Panc1 (cell line): ENCODE measurements around the gene E2F6. TPM values are rescaled to one million over a fixed set of nuclear protein-coding genes. Genes with fewer than 3 reads are reported as not detected.

Source experiments
- ATAC-seq: fragments of 200-7000 bp; cut with Tn5 transposase; 2 replicates; pipeline ENCODE4 v1.9.1; 2020; ENCODE audit warnings: mild to moderate bottlenecking, moderate library complexity
- BruUV-seq: library from RNA; stranded (reverse); fragments of 400-500 nt; replicated peaks from 2 replicates; lab custom pipeline; 2021; lab: Mats Ljungman, UMichigan
- CTCF ChIA-PET: fragments of 300-600 bp; sonication (Branson Sonifier 250); formaldehyde crosslinking; loops from one replicate; lab custom pipeline; 2022; ENCODE audit warnings: antibody characterized with exemption; lab: Charles Lee
- POLR2A ChIA-PET: fragments of 300-600 bp; sonication (Branson Sonifier 250); formaldehyde crosslinking; loops from one replicate; lab custom pipeline; 2022; ENCODE audit warnings: antibody characterized with exemption; lab: Charles Lee
- DNase-seq: peaks from one replicate; pipeline ENCODE4 v3.0.0-alpha.2; 2010; ENCODE audit warnings: low read depth, low spot score
- H3K27ac ChIP-seq: 2 replicates; pipeline ENCODE4 v1.5.1; 2011; ENCODE audit warnings: mild to moderate bottlenecking, low read length, inconsistent platforms
- H3K27me3 ChIP-seq: fragments of 200-500 bp; sonication (Bioruptor generic); 2 replicates; pipeline ENCODE4 v1.6.0; 2014; ENCODE audit warnings: low read length, inconsistent platforms; ENCODE audit not compliant: control insufficient read depth, insufficient read depth
- H3K36me3 ChIP-seq: fragments of 200-500 bp; sonication (Bioruptor generic); 2 replicates; pipeline ENCODE4 v1.5.1; 2014; ENCODE audit warnings: inconsistent platforms, mild to moderate bottlenecking, low read length, moderate library complexity; ENCODE audit not compliant: control insufficient read depth, insufficient read depth
- H3K4me1 ChIP-seq: 2 replicates; pipeline ENCODE4 v1.5.1; 2011; ENCODE audit warnings: inconsistent platforms, mild to moderate bottlenecking, low read length, moderate library complexity; ENCODE audit not compliant: control insufficient read depth, insufficient read depth
- H3K4me3 ChIP-seq, 2 experiments: 2 replicates each; pipeline ENCODE4 v1.5.1; 2011 to 2012; ENCODE audit warnings: low read depth in 2 of 2, low read length in 2 of 2, mild to moderate bottlenecking in 2 of 2, inconsistent platforms in 1 of 2, moderate library complexity in 1 of 2
- H3K9me3 ChIP-seq: fragments of 200-500 bp; sonication (Bioruptor generic); 2 replicates; pipeline ENCODE4 v1.5.1; 2014; ENCODE audit warnings: low read depth, mild to moderate bottlenecking, inconsistent platforms, low read length, moderate library complexity; ENCODE audit not compliant: control insufficient read depth, insufficient read depth
- POLR2AphosphoS5 ChIP-seq: IDR thresholded peaks from 2 replicates; pipeline ENCODE4 v1.6.1; 2012; ENCODE audit warnings: mild to moderate bottlenecking, low read depth, low read length, moderate library complexity
- SIN3A ChIP-seq: IDR thresholded peaks from 2 replicates; pipeline ENCODE4 v1.6.1; 2012; ENCODE audit warnings: low read depth, mild to moderate bottlenecking, low read length, moderate library complexity, borderline replicate concordance; ENCODE audit not compliant: insufficient read depth
- TCF7L2 ChIP-seq: IDR thresholded peaks from 2 replicates; pipeline ENCODE4 v1.6.1; 2011; ENCODE audit warnings: mild to moderate bottlenecking, low read depth, low read length, inconsistent platforms
- in situ Hi-C: cut with HindIII; loops from 2 replicates; pipeline ENCODE4 v1.10.0; 2016; ENCODE audit warnings: low sequenced_read_pairs, low pct_unique_long_range_greater_than_20kb
- intact Hi-C: fragments of 100-400 bp; cut with micrococcal nuclease; formaldehyde crosslinking; loops from one replicate; pipeline ENCODE4 v1.10.0; 2022; ENCODE audit not compliant: unreplicated experiment
- total RNA-seq: library from RNA; stranded (reverse); gene quantifications from one replicate; pipeline ENCODE4 v1.2.1, GENCODE V29; 2021; ENCODE audit not compliant: unreplicated experiment
- TF ChIP-seq, protein P1 (sequence below), 2 experiments: IDR thresholded peaks; 2 replicates each; pipeline ENCODE4 v1.6.1; 2011 to 2012; ENCODE audit warnings: low read depth in 2 of 2, control low read depth in 1 of 2, low read length in 1 of 2, mild to moderate bottlenecking in 1 of 2, moderate library complexity in 1 of 2; ENCODE audit not compliant: insufficient read depth in 1 of 2
- TF ChIP-seq, protein P2 (sequence below): fragments of 450-650 bp; IDR thresholded peaks from 2 replicates; pipeline ENCODE4 v1.5.1; 2017; ENCODE audit warnings: mild to moderate bottlenecking

Gene E2F6
- total RNA-seq, 1 experiment from 2014 or later: 23.9 TPM

DNA sequence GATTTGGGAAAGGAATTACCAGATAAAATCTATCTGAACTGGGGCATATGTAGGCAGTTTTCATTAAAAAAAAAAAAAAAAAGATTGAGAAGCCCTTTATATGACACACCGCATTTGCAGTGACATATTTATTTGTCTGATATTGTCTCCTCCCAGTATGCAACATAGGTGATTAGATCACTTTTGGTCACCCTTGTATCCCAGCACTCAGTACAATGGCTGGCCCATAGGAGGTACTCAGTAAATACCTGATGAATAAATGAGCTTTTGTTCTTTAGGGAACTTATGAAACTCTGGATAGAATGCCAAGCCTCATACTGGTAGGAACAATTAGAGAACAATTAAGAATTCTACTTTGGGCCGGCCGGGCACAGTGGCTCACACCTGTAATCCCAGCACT, 22.8 kb upstream of the E2F6 start:
- DNase-seq (no peak), ATAC-seq (no peak)
- Histone ChIP-seq H3K4me3 (no peak overlapping the region), H3K4me1 (no peaks in the 10 kb centered on the region), H3K9me3 (no peaks in the 10 kb centered on the region), H3K27ac (no peak overlapping the region), H3K27me3 (peaks cover 13% of the 10 kb centered on the region), H3K36me3 (no peaks in the 10 kb centered on the region)
- TF ChIP-seq, protein P1, sequence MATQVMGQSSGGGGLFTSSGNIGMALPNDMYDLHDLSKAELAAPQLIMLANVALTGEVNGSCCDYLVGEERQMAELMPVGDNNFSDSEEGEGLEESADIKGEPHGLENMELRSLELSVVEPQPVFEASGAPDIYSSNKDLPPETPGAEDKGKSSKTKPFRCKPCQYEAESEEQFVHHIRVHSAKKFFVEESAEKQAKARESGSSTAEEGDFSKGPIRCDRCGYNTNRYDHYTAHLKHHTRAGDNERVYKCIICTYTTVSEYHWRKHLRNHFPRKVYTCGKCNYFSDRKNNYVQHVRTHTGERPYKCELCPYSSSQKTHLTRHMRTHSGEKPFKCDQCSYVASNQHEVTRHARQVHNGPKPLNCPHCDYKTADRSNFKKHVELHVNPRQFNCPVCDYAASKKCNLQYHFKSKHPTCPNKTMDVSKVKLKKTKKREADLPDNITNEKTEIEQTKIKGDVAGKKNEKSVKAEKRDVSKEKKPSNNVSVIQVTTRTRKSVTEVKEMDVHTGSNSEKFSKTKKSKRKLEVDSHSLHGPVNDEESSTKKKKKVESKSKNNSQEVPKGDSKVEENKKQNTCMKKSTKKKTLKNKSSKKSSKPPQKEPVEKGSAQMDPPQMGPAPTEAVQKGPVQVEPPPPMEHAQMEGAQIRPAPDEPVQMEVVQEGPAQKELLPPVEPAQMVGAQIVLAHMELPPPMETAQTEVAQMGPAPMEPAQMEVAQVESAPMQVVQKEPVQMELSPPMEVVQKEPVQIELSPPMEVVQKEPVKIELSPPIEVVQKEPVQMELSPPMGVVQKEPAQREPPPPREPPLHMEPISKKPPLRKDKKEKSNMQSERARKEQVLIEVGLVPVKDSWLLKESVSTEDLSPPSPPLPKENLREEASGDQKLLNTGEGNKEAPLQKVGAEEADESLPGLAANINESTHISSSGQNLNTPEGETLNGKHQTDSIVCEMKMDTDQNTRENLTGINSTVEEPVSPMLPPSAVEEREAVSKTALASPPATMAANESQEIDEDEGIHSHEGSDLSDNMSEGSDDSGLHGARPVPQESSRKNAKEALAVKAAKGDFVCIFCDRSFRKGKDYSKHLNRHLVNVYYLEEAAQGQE (IDR thresholded peaks at IDR 0.05; ENCODE audit: insufficient read depth in 1 of 2, low read depth in 2 of 2, low read length in 1 of 2): no peak
- in situ Hi-C loops: no loop called here
- intact Hi-C loops: no loop called here
- CTCF ChIA-PET: no interaction called here
- POLR2A ChIA-PET: interaction anchor here (0.7 kb wide), 1 partner anchor 1259 kb away, joined by 14 read pairs; no protein-coding TSS in a partner anchor
- BruUV-seq: no TSS peak

DNA sequence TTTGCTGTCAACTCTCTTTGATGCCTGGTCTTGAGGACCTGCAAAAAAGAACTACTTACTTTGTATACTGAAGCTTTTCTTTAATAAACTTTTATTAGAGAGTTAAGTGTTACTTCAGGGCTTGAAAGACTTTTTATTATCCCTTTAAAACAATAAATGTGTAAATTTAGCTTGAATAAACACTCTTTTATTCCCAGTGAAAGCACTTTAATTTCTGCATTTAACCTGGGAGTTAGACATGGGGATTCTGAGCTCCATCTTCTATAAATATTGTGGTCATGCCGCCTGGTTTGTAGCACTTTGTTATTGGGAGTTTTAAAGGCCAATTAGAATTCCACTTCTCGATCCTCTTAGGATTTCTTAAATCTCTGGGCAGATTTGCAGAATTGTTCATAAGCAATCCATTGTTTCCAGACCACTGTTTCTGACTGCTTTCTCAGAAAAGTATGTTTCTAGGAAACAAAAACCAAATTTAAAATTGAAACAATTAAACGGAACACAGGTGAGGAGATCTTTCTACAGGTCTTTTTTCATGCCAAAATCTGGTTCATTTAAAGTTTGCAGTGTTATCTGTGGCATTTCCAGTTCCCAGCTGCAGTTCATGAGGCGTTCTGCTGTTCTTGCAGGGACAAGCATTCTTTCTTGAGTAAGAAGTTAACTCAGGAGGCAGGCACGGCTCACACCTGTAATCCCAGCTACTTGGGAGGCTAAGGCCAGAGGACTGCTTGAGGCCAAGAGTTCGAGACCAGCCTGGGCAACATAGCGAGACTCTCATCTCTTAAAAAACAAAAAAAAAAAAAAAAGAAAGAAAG, 18.1 kb upstream of the E2F6 start:
- ATAC-seq (no peak), DNase-seq (no peak)
- H3K9me3 ChIP-seq: no peaks in the 10 kb centered on the region
- H3K27ac ChIP-seq: no peak overlapping the region
- intact Hi-C loops: no loop called here
- no peak for TF ChIP-seq SIN3A
- TF ChIP-seq POLR2AphosphoS5: no peak
- TF ChIP-seq, protein P1 (IDR thresholded peaks at IDR 0.05; ENCODE audit: insufficient read depth in 1 of 2, low read depth in 2 of 2, low read length in 1 of 2): no peak
- TF ChIP-seq, protein P2, sequence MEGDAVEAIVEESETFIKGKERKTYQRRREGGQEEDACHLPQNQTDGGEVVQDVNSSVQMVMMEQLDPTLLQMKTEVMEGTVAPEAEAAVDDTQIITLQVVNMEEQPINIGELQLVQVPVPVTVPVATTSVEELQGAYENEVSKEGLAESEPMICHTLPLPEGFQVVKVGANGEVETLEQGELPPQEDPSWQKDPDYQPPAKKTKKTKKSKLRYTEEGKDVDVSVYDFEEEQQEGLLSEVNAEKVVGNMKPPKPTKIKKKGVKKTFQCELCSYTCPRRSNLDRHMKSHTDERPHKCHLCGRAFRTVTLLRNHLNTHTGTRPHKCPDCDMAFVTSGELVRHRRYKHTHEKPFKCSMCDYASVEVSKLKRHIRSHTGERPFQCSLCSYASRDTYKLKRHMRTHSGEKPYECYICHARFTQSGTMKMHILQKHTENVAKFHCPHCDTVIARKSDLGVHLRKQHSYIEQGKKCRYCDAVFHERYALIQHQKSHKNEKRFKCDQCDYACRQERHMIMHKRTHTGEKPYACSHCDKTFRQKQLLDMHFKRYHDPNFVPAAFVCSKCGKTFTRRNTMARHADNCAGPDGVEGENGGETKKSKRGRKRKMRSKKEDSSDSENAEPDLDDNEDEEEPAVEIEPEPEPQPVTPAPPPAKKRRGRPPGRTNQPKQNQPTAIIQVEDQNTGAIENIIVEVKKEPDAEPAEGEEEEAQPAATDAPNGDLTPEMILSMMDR: no peak
- TF ChIP-seq TCF7L2: no peak
- H3K4me1 ChIP-seq: no peaks in the 10 kb centered on the region
- no TSS peak for BruUV-seq
- H3K27me3 ChIP-seq: peaks cover 26% of the 10 kb centered on the region
- ChIA-PET POLR2A (interaction anchor here (0.6 kb wide), 1 partner anchor 17 kb away, joined by 4 read pairs; no protein-coding TSS in a partner anchor), CTCF (interaction anchor here (0.6 to 0.7 kb wide), 2 partner anchors 11 to 354 kb away, joined by 3 to 4 read pairs; no protein-coding TSS in a partner anchor)
- in situ Hi-C loops: no loop called here
- no peaks in the 10 kb centered on the region for H3K36me3 ChIP-seq
- no peak overlapping the region; a peak in 1 of 4 replicates for H3K4me3 ChIP-seq
